Measurements from ENCODE around the gene ADH7. TPM values are rescaled to one million over a fixed set of nuclear protein-coding genes. Genes with fewer than 3 reads are reported as not detected.

Gene ADH7
- total and polyA plus RNA-seq, 9 of the 15 experiments (the other 6 are each of a cell fraction or from before 2014, with no cell fraction given): not detected

GRCh38 chr4:99400831-99401230, 34.3 kb downstream of the ADH7 start:
- ATAC-seq: no peak
- no peak overlapping the region for H2AFZ ChIP-seq (ENCODE audit: low read depth, low read length)
- no peaks in the 10 kb centered on the region for H3K36me3 ChIP-seq (ENCODE audit: control insufficient read depth, insufficient read depth, low read length)
- CTCF ChIA-PET (ENCODE audit: low intra/inter-chr PET ratio): no interaction called here
- no peak overlapping the region for H3K9ac ChIP-seq (ENCODE audit: insufficient read depth in 1 of 2, low read depth in 2 of 2, low read length in 2 of 2)
- H3K79me2 ChIP-seq (ENCODE audit: control insufficient read depth, insufficient read depth, low read length): no peaks in the 10 kb centered on the region
- no peaks in the 10 kb centered on the region for H3K9me3 ChIP-seq (replicated peaks; ENCODE audit: control insufficient read depth, insufficient read depth, low read depth, low read length)
- BruUV-seq (replicated peaks): no TSS peak
- no peaks in the 10 kb centered on the region for H3K9me1 ChIP-seq (ENCODE audit: control insufficient read depth, insufficient read depth, low read length)
- POLR2A ChIA-PET: no interaction called here
- H3K27me3 ChIP-seq (ENCODE audit: control insufficient read depth in 2 of 2, insufficient read depth in 2 of 2, low read length in 2 of 2): no peaks in the 10 kb centered on the region
- no peak overlapping the region for H3K4me2 ChIP-seq (ENCODE audit: insufficient read depth, low read length)
- DNase-seq (ENCODE audit: extremely low read depth in 1 of 4, low spot score in 3 of 4): no peak
- H4K20me1 ChIP-seq (replicated peaks; ENCODE audit: control insufficient read depth, insufficient read depth, low read length): no peaks in the 10 kb centered on the region
- no peak overlapping the region for H3K4me3 ChIP-seq
- FAIRE-seq: no peak
- in situ Hi-C loops (cut with MboI): loop anchor here (10.0 to 25.0 kb wide), 2 partner anchors 656 to 939 kb away; no protein-coding TSS in a partner anchor
- TF ChIP-seq, protein P1, sequence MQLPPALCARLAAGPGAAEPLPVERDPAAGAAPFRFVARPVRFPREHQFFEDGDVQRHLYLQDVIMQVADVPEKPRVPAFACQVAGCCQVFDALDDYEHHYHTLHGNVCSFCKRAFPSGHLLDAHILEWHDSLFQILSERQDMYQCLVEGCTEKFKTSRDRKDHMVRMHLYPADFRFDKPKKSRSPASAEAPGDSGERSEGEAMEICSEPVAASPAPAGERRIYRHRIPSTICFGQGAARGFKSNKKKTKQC (CRISPR knock-in tag; IDR thresholded peaks at IDR 0.05): no peak
- TF ChIP-seq GTF2B (IDR thresholded peaks at IDR 0.05; ENCODE audit: extremely low read depth, insufficient read length) (no peak), SAFB2 (IDR thresholded peaks at IDR 0.05; ENCODE audit: borderline replicate concordance, low read depth, low read length, severe bottlenecking) (no peak), FUS (optimal IDR thresholded peaks at IDR 0.05; ENCODE audit: low read depth, low read length) (no peak), SMARCE1 (IDR thresholded peaks at IDR 0.05) (no peak), ZBTB7A (IDR thresholded peaks at IDR 0.05; ENCODE audit: borderline replicate concordance, control insufficient read depth, low read depth, low read length) (no peak), ZNF134 (CRISPR knock-in tag; conservative IDR thresholded peaks at IDR 0.05) (no peak), ZNF140 (CRISPR knock-in tag; IDR thresholded peaks at IDR 0.05) (no peak), ZNF311 (CRISPR knock-in tag; IDR thresholded peaks at IDR 0.05) (no peak), CEBPG (CRISPR knock-in tag; IDR thresholded peaks at IDR 0.05) (no peak), CEBPG (tag; conservative IDR thresholded peaks at IDR 0.05 in 1 of 2, IDR thresholded peaks at IDR 0.05 in 1 of 2) (no peak), KAT7 (CRISPR knock-in tag; IDR thresholded peaks at IDR 0.05; ENCODE audit: borderline replicate concordance) (no peak), SRSF7 (optimal IDR thresholded peaks at IDR 0.05; ENCODE audit: low read depth, low read length) (no peak)
- H3K27ac ChIP-seq (ENCODE audit: extremely low read depth, low read depth, low read length): no peak overlapping the region
- no peaks in the 10 kb centered on the region for H3K4me1 ChIP-seq (replicated peaks in 1 of 2; ENCODE audit: control insufficient read depth in 2 of 2, insufficient read depth in 2 of 2, low read length in 2 of 2)
- intact Hi-C loops (cut with micrococcal nuclease): no loop called here
